ENCODE results near the gene C11orf65.
"Not testable (repeated sequence)": the region's sequence is repeated elsewhere in the genome, so short reads cannot be mapped to it uniquely, and the experiment has no call there.

C11orf65 gene

DNA sequence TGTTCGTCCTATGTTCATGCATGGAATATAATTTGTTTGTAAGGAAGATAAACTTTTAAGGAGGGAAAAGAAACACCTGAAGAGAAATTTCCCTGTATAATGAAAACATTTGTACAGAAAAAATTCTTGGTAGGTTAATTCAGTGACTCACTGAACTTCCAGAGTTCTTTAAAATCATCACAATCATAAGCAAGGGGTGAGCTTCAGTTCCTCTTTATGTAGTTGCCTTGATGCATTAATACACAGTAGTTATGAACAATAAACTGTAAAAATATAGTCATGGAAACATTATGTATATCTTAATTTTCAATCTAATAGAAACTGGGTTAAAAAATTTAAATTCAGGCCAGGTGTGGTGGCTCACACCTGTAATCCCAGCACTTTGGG is 1.1 kb upstream of the C11orf65 start:
- no peak for DNase-seq

DNA sequence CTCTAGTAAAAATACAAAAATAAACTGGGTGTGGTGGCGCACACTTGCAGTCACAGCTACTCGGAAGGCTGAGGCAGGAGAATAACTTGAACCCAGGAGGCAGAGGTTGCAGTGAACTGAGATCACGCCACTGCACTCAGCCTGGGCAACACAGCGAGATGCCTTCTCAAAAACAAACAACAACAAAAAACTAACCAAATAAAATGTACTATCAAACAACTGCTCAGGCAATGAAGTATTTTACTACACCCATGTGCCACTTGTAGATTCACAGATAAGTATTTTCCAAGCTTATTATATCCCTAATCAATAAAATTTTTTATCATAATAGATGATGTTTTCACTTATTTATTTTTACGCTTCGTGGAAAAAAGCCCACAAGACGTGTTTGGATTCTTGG is 924 bp downstream of the C11orf65 start:
- DNase-seq, result no peak

DNA sequence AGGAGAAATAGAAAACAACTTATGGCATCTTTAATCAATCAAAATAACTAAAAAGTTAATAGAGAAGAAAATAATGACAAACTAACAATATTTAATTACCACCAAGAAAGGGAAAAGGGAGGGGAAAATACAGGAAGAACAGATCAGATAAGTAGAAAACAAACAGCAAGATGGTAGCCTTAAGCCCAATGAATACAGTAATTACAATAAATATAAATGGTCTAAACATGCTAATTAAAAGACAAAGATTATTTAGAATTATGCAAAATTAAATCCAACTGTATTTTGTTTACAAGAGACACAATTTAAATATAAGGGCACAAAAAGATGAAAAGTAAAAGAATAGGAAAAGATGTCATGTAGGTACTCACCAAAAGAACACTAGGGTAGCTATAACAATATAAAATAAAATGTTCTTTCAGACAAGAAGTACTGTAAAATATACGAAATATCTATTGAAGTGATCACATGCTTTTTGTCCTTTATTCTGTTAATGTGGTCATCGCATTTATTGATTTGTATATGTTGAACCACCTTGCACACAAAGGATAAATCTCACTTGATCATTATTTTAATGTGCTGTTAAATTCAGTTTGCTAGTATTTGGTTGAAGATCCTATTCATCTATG is 14.0 kb downstream of the C11orf65 start:
- DNase-seq, result no peak

DNA sequence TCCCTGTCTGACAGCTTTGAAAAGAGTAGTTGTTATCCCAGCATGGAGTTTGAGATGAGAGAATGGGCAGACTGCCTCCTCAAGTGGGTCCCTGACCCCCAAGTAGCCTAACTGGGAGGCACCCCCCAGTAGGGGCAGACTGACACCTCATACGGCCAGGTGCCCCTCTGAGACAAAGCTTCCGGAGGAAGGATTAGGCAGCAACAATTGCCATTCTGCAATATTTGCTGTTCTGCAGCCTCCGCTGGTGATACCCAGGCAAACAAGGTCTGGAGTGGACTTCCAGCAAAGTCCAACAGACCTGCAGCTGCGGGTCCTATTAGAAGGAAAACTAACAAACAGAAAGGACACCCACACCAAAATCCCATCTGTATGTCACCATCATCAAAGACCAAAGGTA is 25.9 kb downstream of the C11orf65 start:
- DNase-seq, result not testable (repeated sequence)

DNA sequence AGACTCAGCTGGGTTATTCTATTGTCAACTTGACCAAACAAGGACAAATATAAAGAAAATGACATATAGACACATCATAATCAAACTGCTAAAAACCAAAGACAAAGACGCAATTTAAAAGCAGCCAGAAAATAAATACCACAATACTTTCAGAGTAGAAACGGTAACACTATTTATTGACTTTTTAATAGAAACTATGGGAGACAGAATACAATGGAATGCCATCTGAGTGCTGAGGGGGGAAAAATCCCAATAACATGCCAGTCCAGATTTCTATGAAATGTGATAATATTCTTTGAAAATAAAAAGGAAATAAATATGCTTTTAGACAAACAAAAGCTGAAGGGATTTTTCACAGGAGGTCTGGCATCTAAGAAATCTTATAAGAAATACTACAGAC is 30.7 kb downstream of the C11orf65 start:
- no peak for DNase-seq

DNA sequence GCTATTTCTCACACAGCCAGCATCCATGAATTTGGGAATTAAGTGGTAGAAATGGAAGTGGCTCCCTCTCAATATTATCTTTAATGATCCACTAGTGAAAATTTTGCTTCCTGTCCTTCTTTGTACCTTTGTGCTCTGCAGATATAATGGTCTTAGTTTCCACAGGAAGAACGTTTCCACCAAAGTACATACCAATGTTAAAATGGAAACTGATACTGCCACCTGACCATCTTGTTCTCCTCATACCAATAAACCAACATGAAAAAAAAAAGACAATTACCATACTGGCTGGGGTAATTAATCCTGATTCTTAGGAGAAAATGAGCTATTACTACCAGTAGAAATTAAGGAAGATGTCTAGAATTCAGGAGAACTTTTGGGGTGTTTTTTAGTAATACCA is 32.3 kb downstream of the C11orf65 start:
- no peak for DNase-seq

DNA sequence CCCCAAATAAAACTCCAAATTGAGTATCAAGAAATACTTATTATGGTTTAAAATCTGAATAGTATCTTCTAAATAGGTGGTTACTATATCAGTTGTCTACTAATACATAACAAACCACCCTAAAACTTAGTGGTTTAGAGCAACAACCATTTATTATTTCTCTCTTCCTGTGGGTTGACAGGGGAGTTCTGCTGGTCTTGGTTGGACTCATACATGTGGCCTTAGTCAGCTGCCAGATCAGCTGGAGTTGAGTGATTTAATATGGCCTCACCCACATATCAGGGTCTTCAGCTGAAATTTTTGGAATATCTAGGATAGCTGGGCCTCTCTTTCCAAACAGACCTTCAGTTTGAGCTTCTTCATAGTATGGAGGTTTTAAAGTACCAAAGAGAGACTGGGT is 34.5 kb downstream of the C11orf65 start:
- DNase-seq, result no peak

DNA sequence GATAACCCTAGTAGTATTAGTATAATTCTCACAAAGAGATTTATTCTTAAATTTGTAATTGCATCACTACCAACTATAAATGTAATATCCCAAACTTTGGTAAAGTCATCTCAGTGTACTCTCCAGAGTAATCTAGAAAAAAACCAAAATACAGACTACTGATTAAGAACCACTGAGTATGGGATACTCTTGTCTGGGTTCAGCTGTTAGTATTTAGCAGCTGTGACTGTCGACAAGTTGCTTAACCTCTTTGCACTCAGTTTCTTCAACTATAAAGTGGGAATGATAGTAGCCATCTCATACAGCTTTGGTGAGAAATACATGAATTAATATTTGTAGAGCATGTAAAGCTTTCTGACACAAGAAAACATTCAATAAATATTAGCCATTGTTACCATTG is 35.3 kb downstream of the C11orf65 start:
- DNase-seq, result no peak

DNA sequence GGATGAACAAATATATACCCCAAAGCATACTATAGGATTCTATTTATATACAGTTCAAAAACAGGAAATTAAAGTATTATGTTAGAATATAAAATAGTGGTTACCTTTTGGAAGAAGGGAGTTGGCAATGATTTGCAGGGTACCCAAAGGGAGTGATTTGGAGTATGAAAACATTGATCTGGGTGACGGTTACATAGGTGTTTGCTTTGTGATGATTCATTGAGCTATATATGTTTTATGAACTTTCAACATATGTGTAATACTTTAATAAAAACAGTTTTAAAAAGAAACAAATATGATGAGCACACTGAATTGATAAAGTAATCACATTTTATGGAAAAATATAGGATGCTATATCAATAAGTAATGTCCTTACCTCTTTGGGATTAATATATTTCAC is 36.0 kb downstream of the C11orf65 start:
- no peak for DNase-seq

DNA sequence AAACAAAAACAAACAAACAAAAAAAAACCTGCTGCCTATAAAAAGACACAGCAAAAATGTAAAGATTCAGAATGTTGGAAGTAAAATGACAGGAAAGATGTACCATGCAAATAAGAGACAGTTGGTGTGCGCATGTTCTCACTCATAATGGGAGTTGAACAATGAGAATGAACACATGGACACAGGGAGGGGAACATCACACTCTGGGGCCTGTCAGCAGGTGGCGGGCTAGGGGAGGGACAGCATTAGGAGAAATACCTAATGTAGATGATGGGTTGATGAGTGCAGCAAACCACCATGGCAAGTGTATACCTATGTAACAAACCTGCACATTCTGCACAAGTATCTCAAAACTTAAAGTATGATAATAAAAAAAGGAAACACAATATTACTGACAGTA is 49.8 kb downstream of the C11orf65 start:
- not testable (repeated sequence) for DNase-seq

DNA sequence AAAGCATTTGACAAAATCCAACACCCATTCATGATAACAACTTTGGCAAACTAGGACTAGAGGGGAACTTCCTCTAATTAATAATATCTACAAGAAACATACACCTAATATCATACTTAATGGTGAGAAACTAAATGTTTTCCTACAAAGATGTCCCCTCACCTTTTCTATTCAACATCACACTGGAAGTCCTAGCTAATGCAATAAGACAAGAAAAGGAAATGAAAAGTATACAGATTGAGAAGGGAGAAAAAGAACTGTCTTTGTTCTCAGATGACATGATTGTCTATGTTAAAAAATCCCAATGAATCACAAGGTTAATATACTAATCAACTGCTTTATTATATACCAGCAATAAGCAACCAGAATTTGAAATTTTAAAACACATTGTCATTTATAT is 52.4 kb downstream of the C11orf65 start:
- DNase-seq, result no peak

DNA sequence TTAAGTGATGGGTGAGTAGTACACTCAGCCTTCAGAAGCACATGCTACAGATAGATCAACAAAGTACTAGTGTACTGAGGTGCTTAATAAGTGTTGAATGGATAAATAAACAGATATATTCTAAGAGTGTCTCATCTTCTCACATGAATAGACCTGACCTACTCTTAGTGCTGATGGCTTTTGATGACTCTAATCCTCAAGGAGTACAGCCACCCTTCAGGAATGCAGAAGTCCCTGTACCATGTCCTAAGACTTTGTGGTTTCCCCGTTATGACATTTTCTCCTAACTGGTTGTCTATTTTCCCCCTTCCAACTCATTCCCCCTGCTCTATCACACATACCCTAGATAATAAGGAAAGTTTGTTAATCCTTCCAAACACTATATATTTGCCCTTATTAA is 61.6 kb downstream of the C11orf65 start:
- DNase-seq, result no peak

DNA sequence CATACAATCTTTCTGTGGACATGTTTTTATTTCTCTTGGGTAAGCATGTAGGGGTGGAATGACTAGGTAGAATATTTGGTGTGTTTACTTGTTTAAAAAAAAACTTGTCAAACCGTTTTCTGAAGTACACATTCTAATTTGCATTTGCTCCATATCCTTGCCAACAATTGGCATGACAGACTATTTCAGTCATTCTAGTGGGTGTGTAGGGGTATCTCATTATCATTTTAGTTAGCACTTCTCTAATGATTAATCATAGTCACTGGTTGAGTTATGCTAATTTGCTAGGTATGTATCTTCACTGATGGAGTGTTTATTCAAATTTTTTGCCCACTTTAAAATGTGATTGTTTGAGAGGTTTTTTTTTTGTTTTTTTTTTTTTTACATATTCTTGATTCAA is 64.3 kb downstream of the C11orf65 start:
- DNase-seq, result no peak

DNA sequence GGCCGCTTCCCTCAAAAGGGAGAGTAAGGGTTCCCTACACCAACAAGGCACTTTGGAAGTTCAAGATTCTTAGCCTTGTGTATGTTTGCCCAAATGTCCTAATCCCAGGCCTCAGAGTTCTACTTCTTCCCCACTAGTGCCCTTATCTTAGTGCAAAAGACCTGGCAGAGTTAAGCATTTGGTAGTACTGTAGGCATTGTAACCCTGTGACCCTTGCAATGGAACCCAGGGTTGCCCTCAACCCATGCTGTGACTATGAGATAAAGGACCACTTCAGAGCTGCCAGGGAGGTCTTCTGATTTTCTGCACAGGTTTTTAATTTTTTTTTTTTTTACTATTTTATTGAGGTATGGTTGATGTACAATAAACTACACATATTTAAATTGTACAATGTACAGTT is 65.1 kb downstream of the C11orf65 start:
- DNase-seq, result no peak

DNA sequence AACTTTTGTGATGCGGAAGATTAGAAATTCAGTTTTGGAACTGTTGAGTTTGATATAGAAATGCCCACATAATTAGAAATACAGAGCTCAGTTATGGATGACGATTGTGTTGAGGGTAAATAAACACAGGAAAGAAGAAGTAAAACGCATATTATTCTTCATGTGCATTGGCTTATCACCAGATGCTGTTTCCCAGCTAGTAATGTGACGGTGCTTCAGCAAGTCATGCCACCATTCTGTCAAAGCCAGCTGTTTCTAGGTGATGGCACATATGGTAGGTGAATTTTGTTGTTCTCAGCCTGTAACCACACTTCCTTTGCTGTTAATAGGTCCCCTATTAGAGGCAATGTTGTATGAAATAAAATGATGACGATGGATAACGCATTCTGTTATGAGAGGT is 68.9 kb downstream of the C11orf65 start:
- no peak for DNase-seq

DNA sequence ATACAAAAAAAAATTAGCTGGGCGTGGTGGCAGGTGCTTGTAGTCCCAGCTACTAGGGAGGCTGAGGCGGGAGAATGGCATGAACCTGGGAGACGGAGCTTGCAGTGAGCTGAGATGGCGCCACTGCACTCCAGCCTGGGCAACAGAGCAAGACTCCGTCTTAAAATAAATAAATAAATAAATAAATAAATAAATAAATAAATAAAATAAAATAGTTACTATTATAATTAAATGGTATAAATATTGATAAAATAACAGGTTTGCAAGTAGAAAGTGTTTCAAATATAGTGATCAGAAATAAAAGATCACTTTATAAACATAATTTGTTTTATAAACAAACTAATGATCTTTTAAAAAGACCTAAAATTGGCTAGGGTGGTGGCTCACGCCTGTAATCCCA is 70.7 kb downstream of the C11orf65 start:
- DNase-seq, result not testable (repeated sequence)

DNA sequence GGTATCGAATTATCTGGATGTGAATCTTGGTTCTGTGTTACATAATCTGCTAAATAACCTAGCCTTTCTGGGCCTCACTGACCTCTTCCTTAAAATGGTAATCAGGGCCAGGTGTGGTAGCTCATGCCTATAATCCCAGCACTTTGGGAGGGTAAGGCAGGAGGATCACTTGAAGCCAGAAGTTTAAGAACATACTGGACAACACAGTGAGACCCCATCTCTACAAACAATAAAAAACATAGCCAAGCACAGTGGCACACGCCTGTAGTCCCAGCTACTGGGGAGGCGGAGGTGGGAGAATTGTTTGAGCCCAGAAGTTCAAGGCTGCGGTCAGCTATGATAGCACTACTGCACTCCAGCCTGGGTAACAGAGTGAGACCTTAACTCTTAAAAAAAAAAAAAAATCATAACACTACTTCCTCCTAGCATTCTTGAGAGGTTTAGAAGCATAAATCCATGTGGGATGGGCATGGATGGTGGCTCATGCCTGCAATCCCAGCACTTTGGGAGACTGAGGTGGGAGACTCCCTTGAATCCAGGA is 72.5 kb downstream of the C11orf65 start:
- DNase-seq, result no peak

DNA sequence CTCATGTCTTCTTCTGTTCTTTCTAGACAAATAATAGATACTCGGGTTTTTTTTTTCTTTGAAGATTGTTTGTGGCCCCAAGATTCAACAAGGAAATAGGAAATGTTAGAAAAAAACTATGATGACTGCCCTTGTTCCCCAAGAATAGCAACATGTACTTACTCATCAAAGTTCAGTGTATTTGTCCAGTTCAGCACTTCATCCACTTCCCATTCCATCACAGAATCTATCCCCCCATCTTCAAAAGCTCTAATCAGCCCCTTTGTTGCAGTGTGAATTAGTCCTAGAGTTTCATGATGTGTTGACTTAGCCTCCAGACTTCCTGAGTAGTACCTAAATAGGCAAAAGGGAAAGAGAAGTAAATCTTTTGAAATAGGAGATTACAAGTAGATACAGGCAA is 74.3 kb downstream of the C11orf65 start:
- no peak for DNase-seq

DNA sequence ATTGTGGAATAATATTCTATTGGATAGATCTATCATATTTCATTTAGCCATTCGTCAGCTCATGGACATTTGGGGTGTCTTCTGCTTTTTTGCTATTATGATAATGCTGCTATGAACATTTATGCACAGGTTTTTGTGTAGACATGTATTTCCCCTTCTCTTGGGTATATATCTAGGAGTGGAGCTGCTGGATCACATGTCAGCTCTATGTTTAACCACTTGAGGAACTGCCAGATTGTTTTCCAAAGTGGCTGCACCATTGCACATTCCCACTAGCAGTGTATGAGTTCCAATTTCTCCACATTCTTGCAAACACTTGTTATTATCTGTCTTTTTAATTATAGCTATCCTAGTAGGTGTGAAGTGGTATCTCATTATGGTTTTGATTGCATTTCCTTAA is 75.0 kb downstream of the C11orf65 start:
- DNase-seq, result no peak

DNA sequence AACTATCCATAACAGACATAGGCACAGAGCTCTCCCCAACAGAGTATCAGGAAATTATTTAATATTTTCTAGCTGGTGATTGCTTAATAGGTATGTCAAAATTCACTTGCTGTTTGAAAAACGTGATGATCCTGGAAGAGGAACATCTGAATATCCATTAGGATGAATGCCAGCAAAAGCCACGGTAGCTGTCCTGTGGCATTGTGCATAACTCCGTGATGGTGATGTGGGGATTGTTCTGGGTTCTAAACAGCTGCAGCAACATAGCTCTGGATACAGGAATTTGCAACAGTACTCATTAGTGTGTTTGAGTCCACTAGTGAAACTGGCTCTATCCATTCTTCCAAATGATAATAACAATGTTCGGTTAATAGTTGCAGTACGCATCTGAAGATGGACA is 78.8 kb downstream of the C11orf65 start:
- no peak for DNase-seq

DNA sequence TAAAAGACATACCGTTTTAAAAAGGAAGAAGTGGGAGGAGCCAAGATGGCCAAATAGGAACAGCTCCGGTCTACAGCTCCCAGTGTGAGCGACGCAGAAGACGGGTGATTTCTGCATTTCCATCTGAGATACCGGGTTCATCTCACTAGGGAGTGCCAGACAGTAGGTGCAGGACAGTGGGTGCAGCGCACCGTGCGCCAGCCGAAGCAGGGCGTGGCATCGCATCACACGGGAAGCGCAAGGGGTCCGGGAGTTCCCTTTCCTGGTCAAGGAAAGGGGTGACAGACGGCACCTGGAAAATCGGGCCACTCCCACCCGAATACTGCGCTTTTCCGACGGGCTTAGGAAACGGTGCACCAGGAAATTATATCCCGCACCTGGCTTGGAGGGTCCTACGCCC is 93.8 kb downstream of the C11orf65 start:
- not testable (repeated sequence) for DNase-seq

DNA sequence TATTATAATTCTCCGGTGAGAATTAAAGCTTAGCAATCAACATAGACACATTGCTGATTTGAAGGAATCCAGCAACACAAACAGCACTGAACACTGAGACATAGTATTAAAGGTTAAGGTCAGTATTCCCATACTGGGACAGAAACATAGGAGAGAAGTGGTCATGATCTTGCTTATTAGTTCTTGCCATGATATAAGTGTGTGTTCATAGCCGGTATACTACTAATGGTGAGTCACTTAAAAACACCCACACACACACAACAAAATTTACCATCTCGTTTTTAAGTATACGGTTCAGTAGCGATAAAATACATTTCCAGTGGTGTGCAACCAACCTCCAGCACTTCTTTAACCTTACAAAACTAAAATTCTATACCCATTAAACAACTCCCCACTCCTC is 96.3 kb downstream of the C11orf65 start:
- DNase-seq, result no peak

DNA sequence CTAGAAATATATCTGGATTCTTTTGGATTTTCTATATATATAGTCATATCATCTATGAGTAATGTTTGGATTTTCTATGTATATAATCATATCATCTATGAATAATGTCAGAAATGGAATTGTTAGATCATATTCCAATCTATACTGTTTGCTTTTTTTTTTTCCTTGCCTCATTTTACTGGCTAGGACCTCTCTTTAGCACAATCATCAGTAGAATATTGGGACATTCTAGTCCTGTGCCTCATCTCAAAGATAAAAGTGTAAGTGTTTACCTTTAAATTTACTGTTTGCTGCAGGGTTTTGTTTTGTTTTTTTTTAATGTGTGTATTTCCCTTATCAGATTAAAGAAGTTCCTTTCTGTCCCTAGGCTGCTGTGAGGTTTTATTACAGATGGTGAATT is 97.0 kb downstream of the C11orf65 start:
- no peak for DNase-seq

DNA sequence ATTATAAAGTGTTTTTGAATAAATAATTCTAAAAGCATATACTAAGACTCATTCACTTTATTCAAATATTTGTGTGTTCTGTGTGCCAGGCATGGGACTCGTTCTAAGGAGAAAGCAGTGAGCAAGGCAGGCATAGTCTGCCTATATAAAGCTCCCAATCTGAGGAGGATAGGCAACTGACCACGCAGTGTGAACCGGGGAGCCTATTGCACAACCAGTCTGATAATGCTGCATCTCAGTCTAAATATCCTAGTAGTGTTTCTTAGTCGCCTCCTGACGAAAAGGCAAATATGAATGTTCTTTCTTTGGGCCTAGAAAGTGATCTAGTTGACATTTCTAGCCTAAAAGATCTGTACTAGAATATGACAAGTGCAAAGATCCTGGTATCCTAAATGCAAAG is 98.3 kb downstream of the C11orf65 start:
- no peak for DNase-seq

DNA sequence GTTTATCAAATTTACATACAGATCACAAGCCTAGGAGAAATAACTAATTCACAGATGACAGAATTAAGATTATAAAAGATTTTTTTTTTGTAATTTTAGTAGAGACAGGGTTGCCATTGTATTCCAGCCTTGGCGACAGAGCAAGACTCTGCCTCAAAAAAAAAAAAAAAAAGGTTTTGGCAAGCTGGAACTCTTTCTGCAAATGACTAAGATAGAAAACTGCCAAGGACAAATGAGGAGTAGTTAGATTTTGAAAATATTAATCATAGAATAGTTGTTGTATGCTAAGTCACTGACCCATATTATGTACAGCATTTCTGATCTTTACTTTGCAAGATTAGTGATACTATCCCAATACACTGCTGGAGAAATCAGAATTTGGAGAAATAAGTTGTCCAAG is 99.2 kb downstream of the C11orf65 start:
- DNase-seq, result no peak

DNA sequence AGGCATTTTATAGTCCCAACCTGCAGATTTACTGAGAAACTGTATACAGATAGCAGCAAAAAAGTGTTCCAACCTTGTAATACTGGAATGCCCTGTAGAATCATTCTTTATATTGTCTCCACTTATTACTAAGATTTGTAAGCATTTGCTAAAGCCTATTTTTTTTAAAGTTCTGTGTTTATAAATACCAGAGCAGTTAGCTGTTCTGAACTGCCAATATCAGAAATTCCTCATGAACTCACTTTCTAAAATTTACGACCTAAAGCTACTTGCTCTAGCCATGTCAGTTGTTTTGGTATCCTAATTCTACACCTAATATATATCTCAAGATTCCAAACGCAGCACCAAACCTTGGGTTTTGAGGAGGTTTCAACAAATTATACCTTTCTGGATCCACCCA is 103.2 kb downstream of the C11orf65 start:
- no peak for DNase-seq

All from DMS153 (cell line).